H9 (cell line): Measurements from ENCODE around the gene TMEM106A. TPM values are rescaled to one million over a fixed set of nuclear protein-coding genes. Genes with fewer than 3 reads are reported as not detected.

ENCODE experiments used
- DNase-seq: peaks from one replicate; pipeline ENCODE4 v3.0.0-alpha.2; 2017
- H2AFZ ChIP-seq: one replicate; pipeline ENCODE4 v1.6.1; 2013; ENCODE audit warnings: mild to moderate bottlenecking, low read length, control low read depth, moderate library complexity
- H2AK5ac ChIP-seq: 2 replicates; pipeline ENCODE4 v1.6.1; 2013; ENCODE audit warnings: low read length, control low read depth, mixed read lengths; ENCODE audit not compliant: insufficient read length
- H2BK120ac ChIP-seq: one replicate; pipeline ENCODE4 v1.6.1; 2013; ENCODE audit warnings: low read depth, mild to moderate bottlenecking, low read length, control low read depth, inconsistent platforms; ENCODE audit not compliant: poor library complexity, severe bottlenecking
- H2BK12ac ChIP-seq: 2 replicates; pipeline ENCODE4 v1.6.1; 2013; ENCODE audit warnings: low read length, control low read depth, mixed read lengths, low read depth; ENCODE audit not compliant: insufficient read length
- H2BK15ac ChIP-seq: 2 replicates; pipeline ENCODE4 v1.6.1; 2013; ENCODE audit warnings: low read depth, low read length, control low read depth
- H2BK20ac ChIP-seq: one replicate; pipeline ENCODE4 v1.6.1; 2013; ENCODE audit warnings: low read depth, mild to moderate bottlenecking, low read length, control low read depth, inconsistent platforms; ENCODE audit not compliant: poor library complexity, severe bottlenecking
- H2BK5ac ChIP-seq: 2 replicates; pipeline ENCODE4 v1.6.1; 2013; ENCODE audit warnings: low read length, control low read depth, mixed read lengths; ENCODE audit not compliant: insufficient read length
- H3K14ac ChIP-seq: 2 replicates; pipeline ENCODE4 v1.6.1; 2013; ENCODE audit warnings: low read length, control low read depth; ENCODE audit not compliant: insufficient read depth
- H3K18ac ChIP-seq: 2 replicates; pipeline ENCODE4 v1.6.1; 2013; ENCODE audit warnings: low read depth, mild to moderate bottlenecking, mixed read lengths, low read length, control low read depth; ENCODE audit not compliant: insufficient read length
- H3K23ac ChIP-seq: 2 replicates; pipeline ENCODE4 v1.6.1; 2013; ENCODE audit warnings: low read length, control low read depth, mixed read lengths, low read depth; ENCODE audit not compliant: insufficient read length
- H3K23me2 ChIP-seq: 2 replicates; pipeline ENCODE4 v1.6.1; 2013; ENCODE audit warnings: low read depth, mild to moderate bottlenecking, mixed read lengths, low read length, control low read depth; ENCODE audit not compliant: insufficient read length, poor library complexity, severe bottlenecking
- H3K27ac ChIP-seq: 2 replicates; pipeline ENCODE4 v1.5.1; 2013; ENCODE audit warnings: low read length, control low read depth, mixed read lengths, low read depth; ENCODE audit not compliant: insufficient read length
- H3K27me3 ChIP-seq: 2 replicates; pipeline ENCODE4 v1.6.1; 2013; ENCODE audit warnings: low read length, control low read depth, inconsistent platforms; ENCODE audit not compliant: insufficient read depth
- H3K4ac ChIP-seq: 2 replicates; pipeline ENCODE4 v1.6.1; 2013; ENCODE audit warnings: low read depth, mild to moderate bottlenecking, control low read depth, inconsistent platforms, low read length, moderate library complexity
- H3K4me1 ChIP-seq: 2 replicates; pipeline ENCODE4 v1.6.1; 2013; ENCODE audit warnings: low read length, control low read depth, inconsistent platforms; ENCODE audit not compliant: insufficient read depth
- H3K4me2 ChIP-seq: 2 replicates; pipeline ENCODE4 v1.6.1; 2013; ENCODE audit warnings: low read length, control low read depth, mixed read lengths; ENCODE audit not compliant: insufficient read length, insufficient read depth
- H3K56ac ChIP-seq: 2 replicates; pipeline ENCODE4 v1.6.1; 2013; ENCODE audit warnings: low read depth, mild to moderate bottlenecking, mixed read lengths, low read length, control low read depth; ENCODE audit not compliant: insufficient read length
- H3K79me1 ChIP-seq: 2 replicates; pipeline ENCODE4 v1.6.1; 2013; ENCODE audit warnings: low read depth, mild to moderate bottlenecking, moderate library complexity, low read length, control low read depth, inconsistent platforms; ENCODE audit not compliant: insufficient read depth, poor library complexity, severe bottlenecking
- H3K79me2 ChIP-seq: 2 replicates; pipeline ENCODE4 v1.6.1; 2013; ENCODE audit warnings: low read length, control low read depth, inconsistent platforms; ENCODE audit not compliant: insufficient read depth
- H3K9ac ChIP-seq: 2 replicates; pipeline ENCODE4 v1.6.1; 2013; ENCODE audit warnings: low read length, control low read depth, mixed read lengths; ENCODE audit not compliant: insufficient read length; ENCODE audit errors: extremely low read depth
- H3K9me3 ChIP-seq: one replicate; pipeline ENCODE4 v1.6.1; 2013; ENCODE audit warnings: low read depth, low read length, inconsistent platforms; ENCODE audit not compliant: control insufficient read depth
- H3T11ph ChIP-seq: one replicate; pipeline ENCODE4 v1.6.1; 2013; ENCODE audit warnings: mild to moderate bottlenecking, low read length, control low read depth, inconsistent platforms
- H4K20me1 ChIP-seq: one replicate; pipeline ENCODE4 v1.6.1; 2013; ENCODE audit not compliant: control insufficient read depth, insufficient read length, insufficient read depth
- H4K5ac ChIP-seq: 2 replicates; pipeline ENCODE4 v1.6.1; 2013; ENCODE audit warnings: low read depth, mild to moderate bottlenecking, mixed read lengths, low read length, control low read depth; ENCODE audit not compliant: insufficient read length
- H4K8ac ChIP-seq: replicated peaks from 2 replicates; pipeline ENCODE4 v1.6.1; 2013; ENCODE audit warnings: low read length, control low read depth, mixed read lengths, low read depth; ENCODE audit not compliant: insufficient read length
- H4K91ac ChIP-seq: 2 replicates; pipeline ENCODE4 v1.6.1; 2013; ENCODE audit warnings: low read depth, mild to moderate bottlenecking, moderate library complexity, mixed read lengths, low read length, control low read depth; ENCODE audit not compliant: insufficient read length
- H3K27ac Mint-ChIP-seq, 3 experiments: 2 replicates in 2 of 3; 3 replicates in 1 of 3; pipeline ENCODE4 v1.8.0; 2020 to 2021; ENCODE audit warnings: mixed read lengths in 3 of 3, mild to moderate bottlenecking in 1 of 3, moderate library complexity in 1 of 3
- H3K27me3 Mint-ChIP-seq: 2 replicates; pipeline ENCODE4 v1.8.0; 2021; ENCODE audit warnings: low read depth, mild to moderate bottlenecking, moderate library complexity, mixed read lengths
- H3K36me3 Mint-ChIP-seq, 3 experiments: 2 replicates in 2 of 3; 3 replicates in 1 of 3; pipeline ENCODE4 v1.8.0; 2020 to 2021; ENCODE audit warnings: low read depth in 3 of 3, mixed read lengths in 3 of 3; ENCODE audit not compliant: insufficient read depth in 1 of 3
- H3K4me1 Mint-ChIP-seq, 2 experiments: 2 replicates each; pipeline ENCODE4 v1.8.0; 2020; ENCODE audit warnings: mixed read lengths in 2 of 2
- H3K4me3 Mint-ChIP-seq, 2 experiments: 2 replicates in 1 of 2; 3 replicates in 1 of 2; pipeline ENCODE4 v1.8.0; 2020 to 2021; ENCODE audit warnings: mild to moderate bottlenecking in 2 of 2, mixed read lengths in 2 of 2, moderate library complexity in 1 of 2
- H3K9me3 Mint-ChIP-seq, 2 experiments: 2 replicates in 1 of 2; 3 replicates in 1 of 2; pipeline ENCODE4 v1.8.0; 2020; ENCODE audit warnings: mild to moderate bottlenecking in 2 of 2, mixed read lengths in 2 of 2, moderate library complexity in 1 of 2
- CTCF ChIP-seq: fragments of 200-600 bp; sonication (generic); conservative IDR thresholded peaks from 3 replicates; pipeline ENCODE4 v1.8.0; 2021; ENCODE audit warnings: antibody characterized with exemption, mild to moderate bottlenecking
- WGBS: extraction: QIAGEN DNeasy Blood & Tissue Kit; methylation state at CpG from one replicate; pipeline ENCODE4 v1.1.7; 2013; ENCODE audit warnings: missing lambda C conversion rate, low lambda C conversion rate, mixed read lengths; ENCODE audit not compliant: insufficient read length; ENCODE audit errors: extremely low coverage; 5-methylcytosine and 5-hydroxymethylcytosine counted together
- total RNA-seq: library from RNA; stranded (reverse); gene quantifications from 2 replicates; pipeline ENCODE4 v1.2.1, GENCODE V29; 2021

The TMEM106A gene
- total RNA-seq, 1 experiment from 2014 or later, result 3.7 TPM

DNA sequence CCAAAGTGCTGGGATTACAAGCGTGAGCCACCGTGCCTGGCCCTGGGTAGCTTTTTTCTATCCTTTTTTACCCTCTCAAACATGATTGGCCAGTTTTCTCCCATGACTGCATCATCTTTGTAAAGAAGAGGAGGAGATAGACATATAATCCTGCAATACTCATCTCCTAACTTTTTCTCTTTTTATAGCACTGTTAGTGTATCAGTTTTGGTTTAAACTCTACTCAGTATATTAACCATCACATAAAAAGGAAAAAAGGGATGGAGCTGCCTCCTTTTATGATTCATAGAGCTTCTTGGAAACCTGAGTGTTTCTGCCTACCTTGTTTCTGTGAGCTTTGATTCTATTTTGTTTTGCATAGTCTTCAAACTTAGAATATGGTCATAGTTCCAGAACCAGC is 12.0 kb upstream of the TMEM106A start:
- Histone ChIP-seq H3K14ac (no peak overlapping the region), H3K23me2 (no peaks in the 10 kb centered on the region), H3K27ac (no peak overlapping the region), H3K4me2 (no peak overlapping the region), H4K8ac (no peak overlapping the region), H2BK12ac (no peak overlapping the region), H3K9me3 (no peaks in the 10 kb centered on the region), H2BK20ac (no peak overlapping the region), H3K79me2 (no peaks in the 10 kb centered on the region), H2AFZ (no peak overlapping the region), H3K4ac (no peak overlapping the region), H3K4me1 (no peaks in the 10 kb centered on the region), H4K91ac (no peak overlapping the region), H2AK5ac (no peak overlapping the region), H2BK120ac (no peak overlapping the region), H4K5ac (no peak overlapping the region), H2BK15ac (no peak overlapping the region), H3K79me1 (no peaks in the 10 kb centered on the region), H3K9ac (no peak overlapping the region), H4K20me1 (no peaks in the 10 kb centered on the region), H3K23ac (no peak overlapping the region), H3T11ph (no peak overlapping the region), H3K56ac (no peak overlapping the region), H3K18ac (no peak overlapping the region), H2BK5ac (no peak overlapping the region), H3K27me3 (no peaks in the 10 kb centered on the region)
- no peak for TF ChIP-seq CTCF
- Mint-ChIP-seq H3K4me3 (no peak overlapping the region), H3K9me3 (no peaks in the 10 kb centered on the region), H3K27me3 (no peaks in the 10 kb centered on the region), H3K27ac (no peak overlapping the region), H3K4me1 (no peaks in the 10 kb centered on the region), H3K36me3 (peaks cover 17 to 69% (median 67%) of the 10 kb centered on the region in 3 experiments; a peak in 6 of 7 replicates)
- WGBS, result no CpG with 5 or more reads among the region's 2 CpGs
- no peak for DNase-seq
